AG04450 (cell line): ENCODE measurements around the gene TCF7L1. TPM values are rescaled to one million over a fixed set of nuclear protein-coding genes. Genes with fewer than 3 reads are reported as not detected.

Experiments
- CTCF ChIA-PET: fragments of 300-600, 350-600 bp; formaldehyde crosslinking; extraction: SDS; loops from one replicate; lab custom pipeline; 2022; ENCODE audit warnings: antibody characterized with exemption, inconsistent platforms; lab: Charles Lee
- POLR2A ChIA-PET: fragments of 350-600 bp; formaldehyde crosslinking; extraction: SDS; loops from one replicate; lab custom pipeline; 2021; ENCODE audit warnings: antibody characterized with exemption, inconsistent platforms; lab: Yijun Ruan, JAX
- DNase-seq: peaks from one replicate; pipeline ENCODE4 v3.0.0-alpha.2; 2011; ENCODE audit warnings: low read depth, low spot score
- H3K27ac ChIP-seq: one replicate; pipeline ENCODE4 v1.5.1; 2012; ENCODE audit warnings: low read depth, low read length, control low read depth
- H3K27me3 ChIP-seq: one replicate; pipeline ENCODE4 v1.6.0; 2012; ENCODE audit warnings: low read length; ENCODE audit not compliant: control insufficient read depth, insufficient read depth
- H3K4me3 ChIP-seq: 2 replicates; pipeline ENCODE4 v1.5.1; 2011; ENCODE audit warnings: mild to moderate bottlenecking, low read depth, low read length, control low read depth
- H3K9me3 ChIP-seq: 2 replicates; pipeline ENCODE4 v1.5.1; 2012; ENCODE audit warnings: low read length; ENCODE audit not compliant: control insufficient read depth, insufficient read depth
- polyA plus RNA-seq: library from polyadenylated mRNA; depleted of rRNA; stranded (reverse); fragments of >200 nt; gene quantifications from 2 replicates; pipeline ENCODE4 v1.2.3, GENCODE V29; 2011
- TF ChIP-seq, protein P1 (sequence below): IDR thresholded peaks from 2 replicates; pipeline ENCODE4 v1.5.1; 2011; ENCODE audit warnings: low read depth, low read length, control low read depth, inconsistent platforms

TCF7L1 gene
- polyA plus RNA-seq, 1 experiment, result 2.7 TPM

- no peak for DNase-seq
- CTCF ChIA-PET, result interaction anchor here (1.2 kb wide), 1 partner anchor 15 kb away, joined by 5 read pairs; no protein-coding TSS in a partner anchor
- TF ChIP-seq, protein P1, sequence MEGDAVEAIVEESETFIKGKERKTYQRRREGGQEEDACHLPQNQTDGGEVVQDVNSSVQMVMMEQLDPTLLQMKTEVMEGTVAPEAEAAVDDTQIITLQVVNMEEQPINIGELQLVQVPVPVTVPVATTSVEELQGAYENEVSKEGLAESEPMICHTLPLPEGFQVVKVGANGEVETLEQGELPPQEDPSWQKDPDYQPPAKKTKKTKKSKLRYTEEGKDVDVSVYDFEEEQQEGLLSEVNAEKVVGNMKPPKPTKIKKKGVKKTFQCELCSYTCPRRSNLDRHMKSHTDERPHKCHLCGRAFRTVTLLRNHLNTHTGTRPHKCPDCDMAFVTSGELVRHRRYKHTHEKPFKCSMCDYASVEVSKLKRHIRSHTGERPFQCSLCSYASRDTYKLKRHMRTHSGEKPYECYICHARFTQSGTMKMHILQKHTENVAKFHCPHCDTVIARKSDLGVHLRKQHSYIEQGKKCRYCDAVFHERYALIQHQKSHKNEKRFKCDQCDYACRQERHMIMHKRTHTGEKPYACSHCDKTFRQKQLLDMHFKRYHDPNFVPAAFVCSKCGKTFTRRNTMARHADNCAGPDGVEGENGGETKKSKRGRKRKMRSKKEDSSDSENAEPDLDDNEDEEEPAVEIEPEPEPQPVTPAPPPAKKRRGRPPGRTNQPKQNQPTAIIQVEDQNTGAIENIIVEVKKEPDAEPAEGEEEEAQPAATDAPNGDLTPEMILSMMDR, result no peak
- no peaks in the 10 kb centered on the region; the same call in 1 of the 2 replicates for H3K9me3 ChIP-seq
- H3K27ac ChIP-seq, result peak overlapping the region; percentile 21
- no peaks in the 10 kb centered on the region for H3K27me3 ChIP-seq
- POLR2A ChIA-PET, result no interaction called here
- H3K4me3 ChIP-seq, result no peak overlapping the region
Measured at GRCh38 chr2:85269959-85270358, 136.8 kb downstream of the TCF7L1 start.

DNA sequence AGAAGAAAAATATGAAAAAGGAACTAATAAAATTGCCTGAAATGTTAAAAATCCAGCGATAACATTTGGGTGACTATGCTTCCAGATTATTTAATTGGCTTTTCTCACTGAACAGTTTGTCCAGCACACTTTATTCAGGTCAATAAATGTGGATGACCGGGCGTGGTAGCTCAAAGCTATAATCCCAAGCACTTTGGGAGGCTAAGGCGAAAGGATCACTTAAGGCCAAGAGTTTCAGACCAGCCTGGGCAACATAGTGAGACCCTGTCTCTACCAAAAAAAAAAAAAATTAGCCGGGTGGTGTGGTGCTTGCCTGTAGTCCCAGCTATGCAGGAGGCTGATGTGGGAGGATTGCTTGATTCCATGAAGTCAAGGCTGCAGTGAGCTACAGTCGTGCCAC, 139.2 kb downstream of the TCF7L1 start:
- no peaks in the 10 kb centered on the region; the same call in 1 of the 2 replicates for H3K9me3 ChIP-seq
- no peak for DNase-seq
- ChIA-PET CTCF (interaction anchor here (1.4 kb wide), 1 partner anchor 13 kb away, joined by 4 read pairs; no protein-coding TSS in a partner anchor), POLR2A (no interaction called here)
- H3K27me3 ChIP-seq, result no peaks in the 10 kb centered on the region
- TF ChIP-seq, protein P1, result no peak
- H3K27ac ChIP-seq, result no peak overlapping the region
- H3K4me3 ChIP-seq, result no peak overlapping the region

DNA sequence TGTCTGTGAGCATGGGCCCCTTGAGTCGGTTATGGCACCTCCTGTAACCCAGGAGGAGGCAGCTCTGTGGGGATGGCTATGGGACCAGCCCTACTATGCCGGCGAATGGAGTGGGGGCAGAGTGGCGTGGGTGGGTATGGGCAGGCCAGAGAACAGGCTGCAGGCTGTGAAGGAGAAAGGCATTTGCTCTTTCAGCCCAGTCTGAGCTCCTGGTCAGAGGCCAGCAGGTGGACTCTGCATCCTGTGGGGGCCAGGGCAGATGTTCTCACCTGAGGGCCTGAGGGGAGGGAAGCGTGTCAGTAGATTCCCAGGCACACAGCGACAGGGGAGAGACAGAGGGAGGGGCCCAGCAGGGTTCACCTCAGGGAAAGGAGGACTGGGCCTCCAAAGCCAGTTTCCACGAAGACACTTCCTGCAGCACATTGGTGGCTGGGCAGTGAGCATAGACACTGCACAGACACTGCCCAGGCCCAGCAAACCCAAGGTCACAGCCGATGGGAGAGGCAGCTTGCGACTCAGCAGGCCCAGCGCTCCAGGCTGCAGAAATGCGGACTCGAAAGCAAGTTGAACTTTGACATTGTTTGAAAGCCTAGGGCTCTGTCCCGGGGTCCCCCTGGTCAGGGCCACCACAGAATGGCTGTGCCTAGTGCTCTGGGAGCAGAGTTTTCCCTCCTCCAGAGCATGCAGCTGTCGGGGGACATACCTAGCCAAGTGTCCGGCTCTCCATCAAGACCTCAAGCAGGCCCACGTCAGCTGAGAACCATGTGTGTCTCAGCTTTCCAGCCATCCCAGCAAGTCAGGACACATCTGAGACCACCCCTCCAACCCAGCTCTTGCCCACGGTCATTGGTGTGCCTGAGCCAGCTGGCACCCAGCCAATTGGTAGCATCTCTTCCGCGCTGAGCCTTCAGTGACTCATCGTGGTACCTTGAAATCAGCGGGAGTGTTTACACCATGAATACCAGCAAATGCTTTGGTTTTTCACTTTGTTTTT, 140.8 kb downstream of the TCF7L1 start:
- peak; percentile 84 for DNase-seq
- ChIA-PET POLR2A (interaction anchor here (1.0 kb wide), 1 partner anchor 10 kb away, joined by 4 read pairs; no protein-coding TSS in a partner anchor), CTCF (interaction anchor here (1.2 kb wide), 1 partner anchor 142 kb away, joined by 6 read pairs; the partner anchor contains the start of gene TCF7L1)
- H3K9me3 ChIP-seq, result no peaks in the 10 kb centered on the region; the same call in 1 of the 2 replicates
- no peak overlapping the region for H3K4me3 ChIP-seq
- H3K27me3 ChIP-seq, result no peaks in the 10 kb centered on the region
- TF ChIP-seq, protein P1, result no peak
- H3K27ac ChIP-seq, result no peak overlapping the region

GRCh38 chr2:85275984-85276540, 142.9 kb downstream of the TCF7L1 start:
- no peaks in the 10 kb centered on the region for H3K27me3 ChIP-seq
- no peak for DNase-seq
- POLR2A ChIA-PET, result no interaction called here
- no peak overlapping the region for H3K27ac ChIP-seq
- H3K4me3 ChIP-seq, result peak overlapping the region; percentile 23
- TF ChIP-seq, protein P1, result no peak
- no peaks in the 10 kb centered on the region; the same call in 1 of the 2 replicates for H3K9me3 ChIP-seq
- CTCF ChIA-PET, result interaction anchor here (1.1 to 2.6 kb wide), 3 partner anchors 10 to 209 kb away, joined by 3 to 12 read pairs (median 4); no protein-coding TSS in a partner anchor
